Adipocyte (in vitro differentiated cells): ENCODE measurements around the gene FCRL4.

Source experiments
- DNase-seq: peaks from one replicate; pipeline ENCODE4 v3.0.0-alpha.2; 2015; ENCODE audit warnings: low read depth
- H3K27me3 ChIP-seq: replicated peaks from 2 replicates; pipeline ENCODE4 v1.7.0; 2013; ENCODE audit warnings: mild to moderate bottlenecking, low read length, moderate library complexity; ENCODE audit not compliant: control insufficient read depth, insufficient read depth
- H3K36me3 ChIP-seq: 2 replicates; pipeline ENCODE4 v1.7.0; 2013; ENCODE audit warnings: low read length, mild to moderate bottlenecking, moderate library complexity; ENCODE audit not compliant: control insufficient read depth, insufficient read depth, severe bottlenecking
- H3K4me1 ChIP-seq: 2 replicates; pipeline ENCODE4 v1.7.0; 2013; ENCODE audit warnings: mild to moderate bottlenecking, low read length, moderate library complexity; ENCODE audit not compliant: control insufficient read depth, insufficient read depth
- H3K4me3 ChIP-seq: 2 replicates; pipeline ENCODE4 v1.7.0; 2013; ENCODE audit warnings: mild to moderate bottlenecking, low read length, moderate library complexity
- H3K9ac ChIP-seq: 2 replicates; pipeline ENCODE4 v1.7.0; 2013; ENCODE audit warnings: mild to moderate bottlenecking, low read length, moderate library complexity
- H3K9me3 ChIP-seq: 2 replicates; pipeline ENCODE4 v1.7.0; 2013; ENCODE audit warnings: mild to moderate bottlenecking, low read length, moderate library complexity; ENCODE audit not compliant: control insufficient read depth

Gene FCRL4

DNA sequence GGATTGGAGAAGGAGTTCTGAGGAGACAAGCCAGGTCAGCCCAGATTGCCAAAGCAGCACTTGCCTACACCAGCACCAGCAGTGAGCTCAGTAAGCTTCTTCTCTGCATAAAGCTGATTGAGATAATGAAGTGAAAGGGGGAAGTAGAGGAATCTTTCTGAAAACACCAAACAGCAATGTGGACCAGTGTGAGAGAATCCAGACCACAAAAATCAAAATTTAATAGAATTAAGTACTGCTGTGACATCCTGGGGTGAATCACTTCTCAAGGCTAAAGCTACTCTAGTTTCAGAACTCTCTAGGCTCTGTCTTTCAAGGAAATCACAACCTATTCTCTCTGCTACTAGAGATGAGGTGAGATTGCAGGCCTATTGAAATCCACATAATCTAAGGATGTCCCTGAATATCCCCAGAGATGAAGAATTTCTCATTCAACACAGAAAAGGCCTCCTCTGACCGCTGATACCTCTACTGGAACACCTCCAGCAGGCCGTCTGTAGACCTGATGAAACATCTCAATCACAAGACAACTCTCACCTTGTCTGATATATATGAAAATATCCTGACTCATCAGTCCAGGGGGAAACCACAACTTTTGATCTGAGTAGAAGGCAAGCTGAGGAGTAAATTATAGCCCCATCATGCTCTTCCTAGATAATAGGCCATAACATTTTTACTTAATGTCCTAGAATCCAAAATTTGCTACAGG is at the start of gene FCRL4:
TSS of gene FCRL4 (minus strand) at position 127 of the 709 bp plus-strand sequence. CDS start 141 bp downstream, outside the sequence.
- Histone ChIP-seq H3K4me1 (no peaks in the 10 kb centered on the region), H3K27me3 (peaks cover 4% of the 10 kb centered on the region), H3K36me3 (no peaks in the 10 kb centered on the region), H3K9me3 (no peaks in the 10 kb centered on the region), H3K9ac (no peak within 1 kb of the TSS), H3K4me3 (no peak within 1 kb of the TSS)
- no peak for DNase-seq

GRCh38 chr1:157646144-157646543 is 48.3 kb upstream of the FCRL4 start:
- DNase-seq = no peak
- no peaks in the 10 kb centered on the region for H3K36me3 ChIP-seq
- H3K9me3 ChIP-seq = no peaks in the 10 kb centered on the region
- peaks cover 7% of the 10 kb centered on the region for H3K27me3 ChIP-seq
- no peak overlapping the region for H3K4me3 ChIP-seq
- H3K4me1 ChIP-seq = no peaks in the 10 kb centered on the region
- H3K9ac ChIP-seq = no peak overlapping the region

- no peak overlapping the region for H3K9ac ChIP-seq
- H3K4me3 ChIP-seq = no peak overlapping the region
- no peaks in the 10 kb centered on the region for H3K36me3 ChIP-seq
- H3K9me3 ChIP-seq = no peaks in the 10 kb centered on the region
- H3K27me3 ChIP-seq = no peaks in the 10 kb centered on the region
- no peak for DNase-seq
- no peaks in the 10 kb centered on the region for H3K4me1 ChIP-seq
Observed at GRCh38 chr1:157641177-157641576, 43.3 kb upstream of the FCRL4 start.

- H3K4me3 ChIP-seq = no peak overlapping the region
- H3K9ac ChIP-seq = no peak overlapping the region
- H3K36me3 ChIP-seq = no peaks in the 10 kb centered on the region
- H3K9me3 ChIP-seq = no peaks in the 10 kb centered on the region
- DNase-seq = no peak
- H3K27me3 ChIP-seq = no peaks in the 10 kb centered on the region
- H3K4me1 ChIP-seq = no peaks in the 10 kb centered on the region
Observed at GRCh38 chr1:157639800-157640199, 41.9 kb upstream of the FCRL4 start.

- Histone ChIP-seq H3K27me3 (no peaks in the 10 kb centered on the region), H3K9ac (no peak overlapping the region), H3K9me3 (no peaks in the 10 kb centered on the region), H3K36me3 (no peaks in the 10 kb centered on the region), H3K4me1 (no peaks in the 10 kb centered on the region), H3K4me3 (no peak overlapping the region)
- DNase-seq = no peak
Observed at GRCh38 chr1:157628773-157629172, 30.9 kb upstream of the FCRL4 start.

GRCh38 chr1:157626099-157626498 is 28.2 kb upstream of the FCRL4 start:
- Histone ChIP-seq H3K9me3 (no peaks in the 10 kb centered on the region), H3K9ac (no peak overlapping the region), H3K4me1 (no peaks in the 10 kb centered on the region), H3K4me3 (no peak overlapping the region), H3K27me3 (no peaks in the 10 kb centered on the region), H3K36me3 (no peaks in the 10 kb centered on the region)
- no peak for DNase-seq

DNA sequence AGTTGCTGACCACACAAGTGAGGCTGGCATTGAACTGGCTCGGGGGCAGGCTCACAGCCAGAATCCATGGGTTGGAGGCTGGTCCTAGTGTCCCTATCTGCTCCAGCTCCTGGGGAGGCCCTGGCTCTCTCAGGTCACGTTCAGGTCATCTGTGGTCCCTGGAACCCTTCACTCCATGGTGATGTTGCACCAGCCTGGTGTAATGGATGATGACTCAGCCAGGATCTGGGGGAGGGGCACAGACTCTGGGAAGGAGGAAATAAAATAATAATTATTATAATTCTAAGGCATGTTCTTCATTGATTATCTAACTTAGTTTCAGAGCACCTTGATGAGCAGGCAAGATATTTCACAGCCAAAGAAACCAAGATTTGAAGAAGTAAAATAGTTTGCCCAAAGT is 26.6 kb upstream of the FCRL4 start:
- H3K27me3 ChIP-seq = no peaks in the 10 kb centered on the region
- no peak for DNase-seq
- no peaks in the 10 kb centered on the region for H3K9me3 ChIP-seq
- no peaks in the 10 kb centered on the region for H3K36me3 ChIP-seq
- no peaks in the 10 kb centered on the region for H3K4me1 ChIP-seq
- H3K9ac ChIP-seq = no peak overlapping the region
- H3K4me3 ChIP-seq = no peak overlapping the region

GRCh38 chr1:157622471-157622870 is 24.6 kb upstream of the FCRL4 start:
- Histone ChIP-seq H3K9me3 (no peaks in the 10 kb centered on the region), H3K4me1 (no peaks in the 10 kb centered on the region), H3K27me3 (no peaks in the 10 kb centered on the region), H3K9ac (no peak overlapping the region), H3K36me3 (no peaks in the 10 kb centered on the region), H3K4me3 (no peak overlapping the region)
- DNase-seq = no peak

GRCh38 chr1:157618190-157618589 is 20.3 kb upstream of the FCRL4 start:
- no peak overlapping the region for H3K4me3 ChIP-seq
- no peak for DNase-seq
- no peaks in the 10 kb centered on the region for H3K9me3 ChIP-seq
- no peaks in the 10 kb centered on the region for H3K36me3 ChIP-seq
- peaks cover 4% of the 10 kb centered on the region for H3K27me3 ChIP-seq
- H3K4me1 ChIP-seq = no peaks in the 10 kb centered on the region
- no peak overlapping the region for H3K9ac ChIP-seq

DNA sequence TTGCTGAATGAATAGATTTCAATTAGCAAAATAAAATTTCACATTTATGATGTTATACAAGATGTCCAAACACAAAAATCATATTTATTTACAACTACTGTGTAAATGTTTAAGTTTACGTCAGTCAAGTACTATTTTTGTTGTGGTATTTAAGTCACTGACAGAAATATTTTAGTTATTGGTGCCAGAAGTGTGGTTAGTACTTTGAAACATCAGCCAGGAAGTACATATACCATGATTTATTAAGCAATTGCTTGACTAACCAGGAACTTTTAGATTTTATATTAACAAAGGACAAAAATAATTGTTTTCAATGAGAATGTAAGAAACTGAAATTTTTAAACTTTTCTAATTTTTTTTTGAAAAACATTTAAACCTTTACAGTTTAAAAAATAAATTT is 2.4 kb upstream of the FCRL4 start:
- Histone ChIP-seq H3K36me3 (no peaks in the 10 kb centered on the region), H3K4me1 (no peaks in the 10 kb centered on the region), H3K9ac (no peak overlapping the region), H3K9me3 (no peaks in the 10 kb centered on the region), H3K4me3 (no peak overlapping the region), H3K27me3 (peaks cover 4% of the 10 kb centered on the region)
- no peak for DNase-seq

DNA sequence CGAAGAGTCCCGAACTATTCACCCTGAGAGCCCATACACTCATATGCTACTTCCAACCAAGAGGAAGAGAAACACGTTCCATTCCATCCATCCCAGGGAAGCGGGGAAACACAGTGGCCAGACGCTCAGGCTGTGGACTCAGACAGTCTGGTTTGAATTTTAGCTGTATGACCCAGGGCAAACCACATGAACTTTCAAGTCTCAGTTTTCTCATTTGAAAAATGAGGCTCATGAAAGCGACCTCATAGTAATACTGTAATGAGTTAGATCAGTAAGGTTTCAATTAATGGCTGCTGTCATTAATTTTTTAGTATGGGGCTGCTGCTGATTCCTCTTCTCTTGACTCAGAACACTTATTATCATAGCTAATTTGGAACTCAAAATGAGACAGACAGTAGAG is 1.5 kb downstream of the FCRL4 start:
- no peak for DNase-seq
- Histone ChIP-seq H3K36me3 (no peaks in the 10 kb centered on the region), H3K9me3 (no peaks in the 10 kb centered on the region), H3K9ac (no peak overlapping the region), H3K4me1 (no peaks in the 10 kb centered on the region), H3K4me3 (no peak overlapping the region), H3K27me3 (peaks cover 4% of the 10 kb centered on the region)

DNA sequence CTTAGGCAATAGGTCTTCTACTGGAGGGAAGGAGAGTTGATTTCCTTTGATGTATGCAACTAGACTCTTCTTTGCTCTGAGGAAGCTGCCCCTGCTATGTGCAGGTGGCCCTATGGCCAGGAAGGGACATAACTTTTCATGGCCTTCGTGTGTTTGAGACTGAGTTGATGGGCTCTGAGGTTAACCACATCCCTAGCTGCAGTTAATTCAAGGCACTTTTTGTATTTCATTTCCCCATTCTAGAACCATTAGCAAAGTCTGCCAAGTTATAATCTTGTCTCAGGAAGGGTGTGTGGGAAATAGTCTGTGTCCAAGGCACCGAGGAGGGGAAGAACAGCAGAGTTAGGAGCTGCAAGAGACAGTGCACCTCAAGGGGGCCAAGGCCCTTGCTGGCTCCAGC is 2.5 kb downstream of the FCRL4 start:
- H3K27me3 ChIP-seq = peaks cover 4% of the 10 kb centered on the region
- no peak for DNase-seq
- no peaks in the 10 kb centered on the region for H3K4me1 ChIP-seq
- H3K9ac ChIP-seq = no peak overlapping the region
- H3K36me3 ChIP-seq = no peaks in the 10 kb centered on the region
- no peaks in the 10 kb centered on the region for H3K9me3 ChIP-seq
- H3K4me3 ChIP-seq = no peak overlapping the region
